Measurements from ENCODE around the gene GIMAP8. TPM values are rescaled to one million over a fixed set of nuclear protein-coding genes. Genes with fewer than 3 reads are reported as not detected.

Gene GIMAP8
- total RNA-seq, 4 donors from 2014 or later: 0.38 to 12.2 (median 2.4) TPM

GRCh38 chr7:150473902-150474301 is 23.5 kb downstream of the GIMAP8 start:
- 85 to 92% methylated on average over 3 to 5 of the region's 7 CpGs for WGBS, 2 donors
- H3K27ac ChIP-seq: no peak overlapping the region

GRCh38 chr7:150476285-150476684 is 25.9 kb downstream of the GIMAP8 start:
- Histone ChIP-seq H3K36me3 (peaks cover 0 to 12% (median 0%) of the 10 kb centered on the region in 3 donors), H3K4me1 (peaks cover 0 to 31% (median 5%) of the 10 kb centered on the region in 3 donors), H3K27me3 (no peaks in the 10 kb centered on the region), H3K9me3 (no peaks in the 10 kb centered on the region), H3K4me3 (no peak overlapping the region), H3K27ac (no peak overlapping the region)
- DNase-seq: no peak
- TF ChIP-seq CTCF (IDR thresholded peaks at IDR 0.05) (no peak), POLR2A (IDR thresholded peaks at IDR 0.05) (no peak)
- intact Hi-C loops (cut with DNase I): no loop called here
- WGBS, 2 donors: 78% methylated on average over 3 of the region's 3 CpGs

More at GRCh38 chr7:150473902-150474301, 23.5 kb downstream of the GIMAP8 start:
- no peak overlapping the region for H3K4me3 ChIP-seq
- TF ChIP-seq CTCF (IDR thresholded peaks at IDR 0.05) (no peak), POLR2A (IDR thresholded peaks at IDR 0.05) (no peak)
- intact Hi-C loops (cut with DNase I): no loop called here
- H3K9me3 ChIP-seq: no peaks in the 10 kb centered on the region
- peaks cover 0 to 10% (median 5%) of the 10 kb centered on the region in 3 donors for H3K4me1 ChIP-seq
- no peaks in the 10 kb centered on the region for H3K27me3 ChIP-seq
- peaks cover 0 to 17% (median 0%) of the 10 kb centered on the region in 3 donors for H3K36me3 ChIP-seq
- DNase-seq: no peak

GRCh38 chr7:150476819-150477631 is 26.6 kb downstream of the GIMAP8 start:
- TF ChIP-seq CTCF (IDR thresholded peaks at IDR 0.05) (no peak), POLR2A (IDR thresholded peaks at IDR 0.05) (no peak)
- Histone ChIP-seq H3K27ac (no peak overlapping the region), H3K4me1 (peaks cover 0 to 38% (median 5%) of the 10 kb centered on the region in 3 donors), H3K36me3 (peaks cover 0 to 10% (median 0%) of the 10 kb centered on the region in 3 donors), H3K27me3 (no peaks in the 10 kb centered on the region), H3K9me3 (no peaks in the 10 kb centered on the region), H3K4me3 (no peak overlapping the region)
- WGBS, 2 donors: 89% methylated on average over 22 to 25 of the region's 25 CpGs
- intact Hi-C loops (cut with DNase I): no loop called here
- DNase-seq: no peak

- Histone ChIP-seq H3K27me3 (no peaks in the 10 kb centered on the region), H3K4me1 (peaks cover 0 to 49% (median 5%) of the 10 kb centered on the region in 3 donors), H3K27ac (peak overlapping the region in 1 of 4 donors; percentile 42), H3K36me3 (peaks cover 0 to 10% (median 0%) of the 10 kb centered on the region in 3 donors), H3K9me3 (no peaks in the 10 kb centered on the region), H3K4me3 (no peak overlapping the region)
- intact Hi-C loops (cut with DNase I): no loop called here
- DNase-seq: no peak
- no peak for TF ChIP-seq CTCF (IDR thresholded peaks at IDR 0.05)
- no peak for TF ChIP-seq POLR2A (IDR thresholded peaks at IDR 0.05)
- 40 to 43% methylated on average over 3 of the region's 3 CpGs for WGBS, 2 donors
Observed at GRCh38 chr7:150479023-150479716, 28.7 kb downstream of the GIMAP8 start.
